Measurements from ENCODE around the gene FNBP1. TPM values are rescaled to one million over a fixed set of nuclear protein-coding genes. Genes with fewer than 3 reads are reported as not detected.
"Not testable (repeated sequence)": the region's sequence is repeated elsewhere in the genome, so short reads cannot be mapped to it uniquely, and the experiment has no call there.

FNBP1 gene
- total RNA-seq, 1 experiment from 2014 or later: 16.0 TPM

DNA sequence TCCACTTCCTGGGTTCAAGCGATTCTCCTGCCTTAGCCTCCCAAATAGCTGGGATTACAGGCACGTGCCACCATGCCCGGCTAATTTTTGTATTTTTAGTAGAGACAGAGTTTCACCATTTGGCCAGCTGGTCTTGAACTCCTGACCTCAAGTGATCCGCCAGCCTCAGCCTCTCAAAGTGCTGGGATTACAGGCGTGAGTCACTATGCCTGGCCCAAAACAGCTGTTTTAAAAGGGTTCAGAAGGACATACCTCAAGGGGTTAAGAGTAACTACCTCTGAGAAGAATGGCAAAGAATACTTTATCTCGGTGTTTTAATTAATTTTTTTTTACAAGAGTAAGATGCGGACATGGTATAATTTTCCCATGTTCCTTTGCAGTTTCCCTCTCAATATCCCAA lies 94.4 kb downstream of the FNBP1 start:
- DNase-seq; H3K36me3 ChIP-seq (replicated peaks; ENCODE audit: control insufficient read depth, insufficient read depth, low read length); H3K27me3 ChIP-seq (ENCODE audit: control insufficient read depth, insufficient read depth, low read length); H3K4me3 ChIP-seq (ENCODE audit: insufficient read depth, low read depth, low read length): not testable (repeated sequence)

DNA sequence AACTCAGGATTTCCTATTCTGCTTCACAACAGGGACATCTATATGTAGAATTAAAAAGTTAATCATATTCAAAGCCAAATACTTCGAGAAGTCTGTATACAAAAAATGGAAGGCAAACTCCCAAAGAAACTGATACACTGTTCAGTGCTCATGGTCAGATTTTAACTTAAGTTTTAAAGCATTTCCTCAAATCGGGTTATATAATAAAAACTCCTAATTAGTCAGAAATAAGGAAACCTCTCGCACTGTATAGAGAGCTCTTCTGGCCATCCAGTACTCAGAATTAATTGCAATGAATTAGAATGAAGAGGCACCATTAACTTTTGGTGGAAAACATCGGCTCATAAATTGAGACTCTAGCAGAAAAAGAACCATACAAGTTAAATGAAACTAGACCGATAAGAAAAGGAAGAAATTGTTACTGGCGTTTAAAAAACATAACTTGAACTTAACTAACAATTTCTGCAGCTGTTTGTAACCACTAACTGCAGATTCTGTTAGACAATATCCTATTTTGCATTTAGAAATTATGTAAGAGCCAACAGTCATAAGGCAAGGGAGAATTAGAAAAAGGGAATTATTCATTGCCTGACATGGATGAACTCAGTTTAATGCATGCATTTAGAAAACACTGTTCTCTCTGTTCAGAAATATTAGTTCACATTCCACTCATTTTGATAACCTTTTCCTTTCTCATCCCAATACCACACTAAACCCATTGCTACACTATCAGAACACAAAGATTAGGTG lies 96.6 kb downstream of the FNBP1 start:
- H3K36me3 ChIP-seq (replicated peaks; ENCODE audit: control insufficient read depth, insufficient read depth, low read length): no peaks in the 10 kb centered on the region; the same call in 1 of the 2 replicates
- no peaks in the 10 kb centered on the region for H3K27me3 ChIP-seq (ENCODE audit: control insufficient read depth, insufficient read depth, low read length)
- H3K4me3 ChIP-seq (ENCODE audit: insufficient read depth, low read depth, low read length): no peak overlapping the region
- DNase-seq: no peak

DNA sequence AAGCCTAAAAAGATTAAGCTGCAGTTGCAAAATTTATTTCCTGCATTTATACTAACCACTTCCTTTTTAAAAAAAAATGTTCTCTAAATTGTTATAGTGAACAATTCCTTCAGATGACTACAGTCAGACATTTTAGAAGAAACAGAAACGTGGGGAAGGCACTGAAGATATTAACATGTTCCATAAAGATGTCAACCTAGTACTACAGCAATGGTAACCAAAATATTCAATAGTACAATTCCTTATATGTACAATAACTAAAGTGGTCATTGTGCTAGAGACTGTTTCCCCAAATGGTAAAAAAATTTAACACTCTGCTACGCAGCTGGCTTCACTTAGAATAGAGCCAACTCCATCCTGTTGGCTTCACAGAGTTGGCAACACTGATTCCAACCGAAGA lies 97.7 kb downstream of the FNBP1 start:
- Histone ChIP-seq H3K36me3 (replicated peaks; ENCODE audit: control insufficient read depth, insufficient read depth, low read length) (no peaks in the 10 kb centered on the region), H3K27me3 (ENCODE audit: control insufficient read depth, insufficient read depth, low read length) (no peaks in the 10 kb centered on the region), H3K4me3 (ENCODE audit: insufficient read depth, low read depth, low read length) (no peak overlapping the region)
- no peak for DNase-seq

DNA sequence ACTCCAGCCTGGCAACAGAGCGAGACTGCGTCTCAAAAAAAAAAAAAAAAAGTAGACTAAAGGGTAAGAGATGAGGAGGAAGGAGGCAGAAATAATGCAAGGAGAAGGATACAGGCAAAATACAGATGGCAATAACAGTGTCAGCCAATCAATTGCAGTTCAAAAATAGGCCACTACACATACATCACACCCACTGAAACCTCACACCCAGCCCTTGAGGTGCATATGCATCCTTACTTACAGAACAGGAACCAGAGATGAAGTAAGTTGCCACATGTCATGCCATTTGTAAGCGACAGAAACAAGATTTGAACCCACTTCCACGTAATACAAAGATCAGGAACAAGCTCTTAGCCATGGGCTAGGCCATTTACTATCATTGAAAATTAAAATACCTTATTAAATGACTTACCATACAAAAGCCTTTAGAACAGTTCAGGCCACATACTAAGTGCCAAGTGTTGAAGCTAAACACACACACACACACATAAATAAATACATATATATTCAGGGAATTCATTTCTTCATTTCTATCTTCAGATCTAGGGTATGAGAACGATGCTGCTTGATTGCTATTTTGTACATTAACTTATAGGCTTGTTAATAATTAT lies 98.4 kb downstream of the FNBP1 start:
- DNase-seq: no peak
- H3K36me3 ChIP-seq (replicated peaks; ENCODE audit: control insufficient read depth, insufficient read depth, low read length): no peaks in the 10 kb centered on the region
- no peaks in the 10 kb centered on the region for H3K27me3 ChIP-seq (ENCODE audit: control insufficient read depth, insufficient read depth, low read length)
- no peak overlapping the region for H3K4me3 ChIP-seq (ENCODE audit: insufficient read depth, low read depth, low read length)

DNA sequence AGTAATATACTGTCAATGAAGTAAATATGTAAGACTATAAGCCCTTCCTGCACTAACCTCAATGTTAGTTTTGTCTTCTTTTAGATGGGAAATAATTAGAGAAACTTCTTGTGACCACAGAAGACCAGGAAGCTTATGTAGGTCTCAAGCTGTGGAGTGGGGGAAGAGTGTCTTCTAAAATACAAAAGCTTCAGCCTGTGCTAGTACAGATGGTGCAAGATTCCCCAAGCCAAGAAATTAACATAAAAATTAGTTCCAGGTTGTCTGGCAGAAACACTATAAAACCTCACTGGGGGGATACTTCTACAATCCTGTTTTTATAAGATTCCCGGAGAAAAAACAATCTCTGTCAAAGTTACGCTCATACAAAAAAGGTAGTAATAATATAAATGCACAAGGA lies 103.6 kb downstream of the FNBP1 start:
- no peaks in the 10 kb centered on the region for H3K27me3 ChIP-seq (ENCODE audit: control insufficient read depth, insufficient read depth, low read length)
- DNase-seq: no peak
- H3K4me3 ChIP-seq (ENCODE audit: insufficient read depth, low read depth, low read length): no peak overlapping the region
- H3K36me3 ChIP-seq (replicated peaks; ENCODE audit: control insufficient read depth, insufficient read depth, low read length): no peaks in the 10 kb centered on the region

DNA sequence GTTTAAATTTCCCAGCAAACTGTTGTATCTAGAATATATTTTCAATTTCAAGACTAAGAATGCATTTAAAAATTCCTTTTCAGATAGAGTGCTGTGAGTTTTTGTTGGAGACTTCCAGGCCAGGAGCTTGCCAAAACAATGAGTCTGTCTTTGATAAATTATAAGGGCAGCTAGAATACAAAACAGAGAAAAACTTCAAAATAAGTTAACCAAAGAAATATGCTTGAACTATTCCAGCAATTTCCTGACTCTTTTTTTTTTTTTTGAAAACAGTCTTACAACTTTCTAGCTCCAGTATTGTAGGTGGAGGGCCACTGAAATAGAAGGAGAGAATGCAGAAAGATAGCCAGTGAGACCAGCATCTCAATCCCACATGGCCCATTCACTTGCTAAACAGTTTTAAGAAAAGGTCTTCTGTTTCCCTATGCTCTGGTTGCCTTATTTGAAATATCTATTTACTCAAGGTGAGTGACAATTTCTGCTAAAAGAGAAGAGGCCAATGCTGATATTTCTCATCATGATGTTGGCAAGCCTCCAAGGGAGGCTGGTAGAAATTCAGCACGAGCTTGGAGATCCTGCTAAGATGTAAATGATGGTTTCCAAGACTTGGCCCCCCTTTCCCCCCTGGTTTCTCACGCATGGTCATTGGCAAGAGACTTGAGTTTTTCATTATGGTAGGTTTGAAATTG lies 104.6 kb downstream of the FNBP1 start:
- H3K27me3 ChIP-seq (ENCODE audit: control insufficient read depth, insufficient read depth, low read length): no peaks in the 10 kb centered on the region
- no peak overlapping the region for H3K4me3 ChIP-seq (ENCODE audit: insufficient read depth, low read depth, low read length)
- DNase-seq: peak; percentile 40
- no peaks in the 10 kb centered on the region for H3K36me3 ChIP-seq (replicated peaks; ENCODE audit: control insufficient read depth, insufficient read depth, low read length)

GRCh38 chr9:129937879-129938278 lies 105.1 kb downstream of the FNBP1 start:
- not testable (repeated sequence) for H3K27me3 ChIP-seq (ENCODE audit: control insufficient read depth, insufficient read depth, low read length); H3K4me3 ChIP-seq (ENCODE audit: insufficient read depth, low read depth, low read length); DNase-seq; H3K36me3 ChIP-seq (replicated peaks; ENCODE audit: control insufficient read depth, insufficient read depth, low read length)

DNA sequence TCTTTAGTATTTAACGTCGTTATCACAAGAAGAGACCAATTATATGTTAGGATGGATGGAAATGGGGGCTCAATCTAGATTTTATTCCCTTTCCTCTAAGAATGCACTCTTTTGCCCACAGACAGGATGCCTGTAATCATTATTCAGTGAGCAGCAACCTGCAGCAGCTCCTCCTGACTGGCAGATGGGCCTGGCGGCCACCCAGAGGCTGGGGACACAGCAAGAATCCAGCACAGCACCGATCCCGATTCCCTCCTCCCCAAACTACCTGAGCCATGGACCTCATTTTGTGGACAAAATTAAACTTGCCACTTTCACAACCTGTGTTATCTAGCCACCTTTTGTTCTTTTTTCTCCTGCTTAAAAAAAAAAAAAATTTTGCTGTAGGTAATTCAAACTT lies 106.8 kb downstream of the FNBP1 start:
- Histone ChIP-seq H3K4me3 (ENCODE audit: insufficient read depth, low read depth, low read length) (no peak overlapping the region), H3K27me3 (ENCODE audit: control insufficient read depth, insufficient read depth, low read length) (no peaks in the 10 kb centered on the region), H3K36me3 (replicated peaks; ENCODE audit: control insufficient read depth, insufficient read depth, low read length) (no peaks in the 10 kb centered on the region)
- DNase-seq: peak; percentile 38

DNA sequence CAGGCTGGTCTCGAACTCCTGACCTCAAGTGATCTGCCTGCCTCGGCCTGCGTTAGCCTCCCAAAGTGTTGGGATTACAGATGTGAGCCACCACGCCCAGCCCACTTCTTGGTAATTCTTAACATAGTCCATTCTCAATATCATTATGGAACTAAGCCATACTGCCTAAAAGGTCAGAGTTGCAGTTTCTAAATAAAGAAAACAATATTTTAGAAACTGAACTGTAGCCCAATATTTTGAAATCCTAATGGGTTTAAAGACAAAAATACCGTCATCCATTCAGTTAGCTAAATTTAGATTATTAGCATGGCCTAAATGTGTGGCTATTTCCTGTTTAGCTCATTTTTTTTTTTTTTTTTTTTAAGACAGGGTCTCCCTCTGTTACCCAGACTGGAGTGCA lies 108.2 kb downstream of the FNBP1 start:
- H3K4me3 ChIP-seq (ENCODE audit: insufficient read depth, low read depth, low read length): no peak overlapping the region
- no peaks in the 10 kb centered on the region for H3K36me3 ChIP-seq (replicated peaks; ENCODE audit: control insufficient read depth, insufficient read depth, low read length)
- DNase-seq: no peak
- H3K27me3 ChIP-seq (ENCODE audit: control insufficient read depth, insufficient read depth, low read length): no peaks in the 10 kb centered on the region

DNA sequence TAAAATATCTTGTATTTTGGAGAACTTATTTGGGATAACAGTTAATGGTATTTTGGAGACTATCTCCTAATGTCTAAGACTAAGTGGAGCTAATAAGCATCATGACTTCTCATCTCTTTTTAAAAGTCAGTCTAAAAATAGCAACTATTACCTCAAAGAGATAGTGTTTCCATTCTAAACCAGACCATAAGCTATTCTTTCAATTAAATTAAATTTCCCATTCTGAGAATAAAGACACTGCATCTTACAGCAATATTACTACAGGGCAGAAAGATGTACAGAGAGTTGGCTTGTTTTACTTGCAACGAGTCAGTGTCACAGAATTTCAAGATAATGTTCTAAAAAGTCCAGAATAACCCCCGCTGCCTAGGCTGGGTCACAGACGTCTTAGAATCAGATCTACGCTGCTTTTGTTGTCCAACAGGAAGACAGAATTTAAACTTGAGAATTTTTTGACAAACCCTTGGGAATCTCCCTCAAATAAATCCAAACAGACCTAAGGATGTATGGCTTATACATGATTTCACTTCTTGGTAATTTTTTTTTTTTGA lies 108.9 kb downstream of the FNBP1 start:
- Histone ChIP-seq H3K36me3 (replicated peaks; ENCODE audit: control insufficient read depth, insufficient read depth, low read length) (no peaks in the 10 kb centered on the region), H3K4me3 (ENCODE audit: insufficient read depth, low read depth, low read length) (no peak overlapping the region), H3K27me3 (ENCODE audit: control insufficient read depth, insufficient read depth, low read length) (no peaks in the 10 kb centered on the region)
- DNase-seq: no peak

GRCh38 chr9:129933185-129934040 lies 109.6 kb downstream of the FNBP1 start:
- no peak overlapping the region for H3K4me3 ChIP-seq (ENCODE audit: insufficient read depth, low read depth, low read length)
- DNase-seq: no peak
- no peaks in the 10 kb centered on the region for H3K27me3 ChIP-seq (ENCODE audit: control insufficient read depth, insufficient read depth, low read length)
- no peaks in the 10 kb centered on the region for H3K36me3 ChIP-seq (replicated peaks; ENCODE audit: control insufficient read depth, insufficient read depth, low read length)

DNA sequence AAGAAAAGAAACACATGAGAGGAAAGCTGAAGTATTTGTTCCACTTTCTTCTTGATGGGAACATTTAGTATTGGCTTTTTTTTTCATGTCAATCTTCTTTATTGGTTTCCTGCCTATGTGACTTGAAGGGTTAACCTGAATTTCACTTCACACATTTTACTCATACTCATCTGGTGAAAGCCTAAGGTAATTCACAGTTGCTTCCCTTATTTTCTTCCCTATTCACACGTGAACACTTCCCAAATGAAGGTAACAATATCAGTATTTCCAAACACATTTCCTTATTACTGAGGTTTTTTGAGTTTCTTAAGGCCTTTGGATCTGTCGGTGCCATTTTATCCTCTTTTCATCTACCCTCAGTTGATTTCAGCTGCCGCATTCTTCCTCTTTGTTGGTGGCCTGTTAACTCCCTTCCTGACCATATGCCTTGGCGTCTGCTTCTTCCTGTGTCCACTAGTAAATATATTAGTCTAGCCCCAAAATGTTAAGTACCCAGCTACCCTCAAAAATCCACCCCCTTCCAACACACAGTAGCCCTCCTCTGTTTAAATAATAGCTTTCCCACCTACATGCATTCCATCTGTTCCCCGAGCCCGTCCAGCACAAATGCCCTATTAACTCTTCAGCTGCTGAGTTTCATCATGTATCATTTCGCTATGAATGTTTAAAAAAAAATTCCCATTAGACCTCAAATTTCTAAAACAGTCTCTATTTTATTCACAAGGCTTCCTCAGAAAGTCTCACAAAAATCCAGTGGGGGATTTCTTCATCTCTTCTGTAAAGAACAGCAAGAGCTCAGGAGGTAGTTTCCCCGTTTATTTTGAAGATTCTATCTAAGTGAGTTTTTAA lies 110.5 kb downstream of the FNBP1 start:
- Histone ChIP-seq H3K4me3 (ENCODE audit: insufficient read depth, low read depth, low read length) (no peak overlapping the region), H3K27me3 (ENCODE audit: control insufficient read depth, insufficient read depth, low read length) (no peaks in the 10 kb centered on the region), H3K36me3 (replicated peaks; ENCODE audit: control insufficient read depth, insufficient read depth, low read length) (no peaks in the 10 kb centered on the region)
- DNase-seq: peak; percentile 33

- H3K36me3 ChIP-seq (replicated peaks; ENCODE audit: control insufficient read depth, insufficient read depth, low read length): 0 out of 2 replicates have a peak, but pooled peaks cover 2% of the 10 kb centered on the region
- H3K27me3 ChIP-seq (ENCODE audit: control insufficient read depth, insufficient read depth, low read length): no peaks in the 10 kb centered on the region
- no peak overlapping the region for H3K4me3 ChIP-seq (ENCODE audit: insufficient read depth, low read depth, low read length)
- DNase-seq: no peak
Observed at GRCh38 chr9:129930743-129931142, 112.2 kb downstream of the FNBP1 start.

Measured in H7 (cell line).